ENCODE data around the gene NTM.

Gene NTM

DNA sequence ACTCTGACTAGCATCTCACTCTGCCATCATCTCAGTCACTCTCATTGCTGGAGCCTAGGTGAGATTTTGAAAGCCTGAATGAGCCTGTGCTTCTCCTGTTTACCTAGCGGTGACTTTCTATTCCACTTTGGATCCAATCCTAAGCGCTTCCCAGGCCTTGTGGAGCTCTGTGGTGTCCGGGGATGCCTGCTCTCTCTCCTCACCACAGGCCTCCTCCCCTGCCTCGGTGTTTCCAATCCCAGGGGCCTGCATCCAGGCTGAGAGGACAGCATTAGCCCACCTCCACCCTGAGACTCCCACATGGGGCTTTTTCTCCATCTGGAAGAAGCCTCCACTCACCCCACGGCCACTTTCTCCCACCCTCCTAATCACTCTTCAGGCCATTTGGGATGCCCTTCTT, 380.3 kb downstream of the NTM start:
- in situ Hi-C loops (cut with MboI; ENCODE audit: low sequenced_read_pairs): no loop called here

DNA sequence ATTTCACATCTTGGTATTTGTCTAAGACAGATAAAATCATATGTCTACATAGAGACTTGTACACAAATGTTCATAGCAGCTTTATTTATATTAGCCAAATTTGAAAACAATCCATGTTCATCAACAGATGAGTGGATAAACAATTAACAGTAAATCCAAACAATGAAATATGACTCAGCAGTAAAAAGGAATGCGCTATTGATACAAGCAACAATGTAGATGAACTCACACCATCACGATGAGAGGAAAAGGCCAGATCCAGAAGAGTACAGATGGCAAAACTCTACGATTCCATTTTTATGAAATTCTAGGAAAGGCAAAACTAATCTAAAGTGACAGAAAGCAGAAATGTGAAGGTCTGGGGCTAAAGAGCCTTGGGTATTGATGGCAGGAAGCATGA, 384.3 kb downstream of the NTM start:
- in situ Hi-C loops (cut with MboI; ENCODE audit: low sequenced_read_pairs): no loop called here

DNA sequence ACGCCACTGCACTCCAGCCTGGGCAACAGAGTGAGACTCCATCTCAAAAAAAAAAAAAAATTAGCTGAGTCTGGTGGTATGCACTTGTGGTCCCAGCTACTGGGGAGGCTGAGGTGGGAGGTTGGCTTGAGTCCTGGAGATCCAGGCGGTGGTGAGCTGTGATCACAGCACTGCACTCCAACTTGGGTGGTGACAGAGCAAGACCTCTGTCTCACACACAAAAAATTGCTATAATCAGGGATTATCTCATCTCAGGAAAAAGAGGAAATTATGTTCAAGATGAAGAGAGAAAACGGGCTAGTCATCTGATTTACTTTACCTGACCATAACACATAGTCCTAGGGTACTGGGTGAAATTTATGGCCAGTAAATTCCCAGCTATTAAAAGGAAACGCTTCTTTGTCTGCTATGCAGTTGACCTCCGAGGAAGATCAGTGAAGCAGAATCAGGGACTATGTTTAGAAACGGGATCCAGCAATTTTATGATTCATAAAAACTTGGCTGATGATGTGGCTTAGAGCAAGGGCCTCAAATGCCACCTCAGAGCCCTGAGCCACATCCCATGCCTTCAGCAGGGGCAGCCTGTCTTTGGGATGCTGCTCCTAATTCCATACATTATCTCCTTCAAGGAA, 386.2 kb downstream of the NTM start:
- in situ Hi-C loops (cut with MboI; ENCODE audit: low sequenced_read_pairs): no loop called here

DNA sequence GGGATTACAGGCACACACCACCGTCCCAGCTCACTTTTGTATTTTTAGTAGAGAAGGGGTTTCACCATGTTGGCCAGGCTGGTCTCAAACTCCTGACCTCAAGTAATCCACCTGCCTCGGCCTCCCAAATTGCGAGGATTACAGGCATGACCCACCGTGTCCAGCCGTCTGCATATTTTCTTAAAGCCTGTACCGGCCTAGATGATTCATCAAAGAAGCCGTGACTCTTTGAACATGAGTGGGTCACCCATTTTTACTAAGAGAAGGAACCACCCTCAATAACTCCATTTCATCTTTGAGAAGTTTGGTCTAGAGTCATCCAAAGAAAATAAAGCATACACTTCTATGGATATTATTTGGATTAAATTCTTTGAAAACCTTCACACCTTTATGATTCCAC, 388.3 kb downstream of the NTM start:
- in situ Hi-C loops (cut with MboI; ENCODE audit: low sequenced_read_pairs): no loop called here

DNA sequence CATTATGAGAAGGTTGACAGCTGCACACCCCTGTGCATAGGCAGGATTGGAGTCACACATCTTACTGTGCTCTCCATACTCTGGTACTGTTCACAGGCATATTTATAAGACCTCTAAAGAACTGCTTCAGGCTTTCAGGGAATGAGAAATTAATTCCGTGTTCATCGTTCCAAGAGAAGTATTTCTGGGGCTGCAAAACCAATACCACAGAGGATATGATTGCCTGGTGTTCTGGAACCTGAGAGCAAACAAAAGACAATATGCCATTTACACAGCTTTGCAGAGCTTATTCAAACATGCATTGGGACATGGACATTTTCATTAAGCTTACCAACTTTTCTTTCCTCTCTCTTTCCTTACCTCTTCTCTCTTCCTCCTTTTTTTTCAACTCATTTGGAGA, 388.7 kb downstream of the NTM start:
- in situ Hi-C loops (cut with MboI; ENCODE audit: low sequenced_read_pairs): no loop called here

GRCh38 chr11:131760091-131761061, 390.0 kb downstream of the NTM start:
- in situ Hi-C loops (cut with MboI; ENCODE audit: low sequenced_read_pairs): no loop called here

GRCh38 chr11:131762346-131763110, 392.1 kb downstream of the NTM start:
- in situ Hi-C loops (cut with MboI; ENCODE audit: low sequenced_read_pairs): no loop called here

GRCh38 chr11:131763193-131763890, 392.9 kb downstream of the NTM start:
- in situ Hi-C loops (cut with MboI; ENCODE audit: low sequenced_read_pairs): no loop called here

GRCh38 chr11:131764126-131764525, 393.7 kb downstream of the NTM start:
- in situ Hi-C loops (cut with MboI; ENCODE audit: low sequenced_read_pairs): no loop called here

GRCh38 chr11:131764649-131765048, 394.2 kb downstream of the NTM start:
- in situ Hi-C loops (cut with MboI; ENCODE audit: low sequenced_read_pairs): no loop called here

DNA sequence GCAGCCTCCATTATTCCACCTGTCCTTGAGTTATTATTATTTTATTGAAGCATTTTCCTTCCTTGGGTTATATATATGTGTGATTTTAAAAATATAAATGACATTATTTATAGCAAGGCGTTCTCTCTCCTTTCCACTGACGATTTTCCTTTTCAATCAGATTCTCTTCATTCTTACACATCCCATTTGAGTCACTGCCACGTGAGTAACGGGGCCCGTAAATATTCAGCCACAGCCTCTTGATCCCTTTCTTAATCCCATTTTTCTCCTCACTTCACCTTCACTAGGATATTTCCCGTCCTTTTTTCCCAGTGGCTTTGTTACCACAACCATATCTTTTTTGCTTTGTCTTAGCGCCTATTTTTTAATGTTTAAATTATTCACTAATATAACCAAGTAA, 396.2 kb downstream of the NTM start:
- in situ Hi-C loops (cut with MboI; ENCODE audit: low sequenced_read_pairs): no loop called here

- in situ Hi-C loops (cut with MboI; ENCODE audit: low sequenced_read_pairs): no loop called here
Measured at GRCh38 chr11:131767421-131767820, 397.0 kb downstream of the NTM start.

DNA sequence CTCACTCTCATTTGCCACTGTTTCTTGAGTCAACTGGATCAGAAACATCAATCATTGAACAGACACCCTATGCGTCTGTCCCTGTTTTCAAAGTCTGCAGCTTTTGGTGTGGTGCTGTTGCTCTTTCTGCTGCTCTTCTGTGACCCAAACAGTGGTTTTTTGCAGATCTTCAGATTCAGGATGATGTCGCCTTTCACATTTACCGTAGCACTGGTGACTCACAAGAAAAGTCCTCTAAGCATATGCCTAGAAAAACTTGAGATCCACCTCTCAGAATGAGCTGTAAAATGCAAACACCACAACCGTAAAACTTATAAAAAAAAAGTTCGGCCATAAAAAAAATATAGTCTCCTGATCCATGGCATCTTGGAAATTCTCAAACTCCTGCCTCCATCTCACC, 400.4 kb downstream of the NTM start:
- in situ Hi-C loops (cut with MboI; ENCODE audit: low sequenced_read_pairs): no loop called here

- in situ Hi-C loops (cut with MboI; ENCODE audit: low sequenced_read_pairs): no loop called here
Measured at GRCh38 chr11:131771471-131771870, 401.1 kb downstream of the NTM start.

GRCh38 chr11:131773626-131774025, 403.2 kb downstream of the NTM start:
- in situ Hi-C loops (cut with MboI; ENCODE audit: low sequenced_read_pairs): no loop called here

- in situ Hi-C loops (cut with MboI; ENCODE audit: low sequenced_read_pairs): no loop called here
Measured at GRCh38 chr11:131776211-131776610, 405.8 kb downstream of the NTM start.

DNA sequence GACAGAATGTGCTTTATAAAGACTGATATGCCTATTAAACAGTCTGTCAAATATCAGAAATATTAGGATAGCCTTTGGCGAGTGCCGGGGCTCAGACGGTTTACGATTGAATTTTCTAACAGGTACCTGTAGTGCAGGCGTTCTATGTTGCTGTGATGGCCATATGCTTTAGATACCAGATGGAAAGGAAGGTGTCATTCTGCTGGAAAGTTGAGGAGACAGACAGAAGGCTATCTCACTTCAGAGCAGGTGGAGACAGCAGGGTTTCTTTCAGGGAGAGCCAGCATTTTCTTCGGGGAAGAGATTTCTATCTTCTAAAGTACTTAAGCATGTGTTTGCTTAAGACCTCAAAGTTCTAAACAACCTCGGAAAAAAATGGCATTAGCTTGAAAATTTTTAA, 415.4 kb downstream of the NTM start:
- in situ Hi-C loops (cut with MboI; ENCODE audit: low sequenced_read_pairs): no loop called here

- in situ Hi-C loops (cut with MboI; ENCODE audit: low sequenced_read_pairs): no loop called here
Measured at GRCh38 chr11:131787119-131787518, 416.7 kb downstream of the NTM start.

DNA sequence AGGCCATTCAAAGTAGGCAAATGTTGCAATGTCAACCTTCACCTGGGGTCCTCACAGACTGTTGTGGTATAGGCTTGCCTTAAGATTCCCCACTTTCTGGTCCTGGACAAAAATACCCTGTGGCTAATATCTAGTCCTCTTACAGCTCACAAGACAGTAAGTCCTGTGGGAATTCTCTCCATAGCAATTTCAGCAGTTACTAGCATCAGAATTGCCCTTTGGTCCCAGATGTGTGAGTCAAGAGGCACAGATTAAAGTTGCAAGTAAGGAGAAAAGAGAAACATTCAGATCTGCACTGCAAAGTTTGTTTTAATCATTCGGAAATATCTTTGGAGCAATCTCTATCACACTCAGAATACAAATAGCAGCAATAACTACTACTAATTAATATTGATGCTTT, 420.2 kb downstream of the NTM start:
- in situ Hi-C loops (cut with MboI; ENCODE audit: low sequenced_read_pairs): no loop called here

GRCh38 chr11:131792243-131792642, 421.8 kb downstream of the NTM start:
- in situ Hi-C loops (cut with MboI; ENCODE audit: low sequenced_read_pairs): no loop called here

DNA sequence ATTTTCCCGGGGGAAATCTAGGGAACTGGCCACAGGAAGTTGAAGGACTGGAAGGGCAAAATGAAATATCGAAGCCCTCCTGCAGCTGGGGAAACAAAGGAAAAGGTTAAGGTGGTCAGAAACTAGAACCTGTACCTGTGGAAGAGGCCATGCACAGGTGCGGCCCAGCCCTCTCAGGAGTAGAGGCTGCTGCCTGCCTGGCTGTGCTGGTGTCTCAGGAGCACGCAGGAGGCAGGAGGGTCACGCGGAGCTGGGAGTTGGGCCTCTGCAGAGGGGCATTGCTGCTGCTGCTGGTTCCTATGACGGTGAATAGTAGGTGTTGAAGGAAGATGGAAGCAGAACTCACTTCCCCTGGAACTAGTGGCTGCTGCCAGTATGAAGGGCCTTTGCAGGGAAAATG, 425.7 kb downstream of the NTM start:
- in situ Hi-C loops (cut with MboI; ENCODE audit: low sequenced_read_pairs): no loop called here

Data from HL-60/S4 (cell line).